Stimulated activated CD8-positive, alpha-beta memory T cell treated with anti-CD3 and anti-CD28 coated beads, Interleukin-15, amount 100 ng/mL, for 48 hours (primary cell): Measurements from ENCODE around the gene SUGP1.
"Not testable (repeated sequence)": the region's sequence is repeated elsewhere in the genome, so short reads cannot be mapped to it uniquely, and the experiment has no call there.

Experiments
- DNase-seq, 2 donors: peaks; one replicate each; pipeline ENCODE4 v3.0.0-alpha.2; 2020; ENCODE audit warnings: low read depth in 2 of 2

Gene SUGP1, protein sequence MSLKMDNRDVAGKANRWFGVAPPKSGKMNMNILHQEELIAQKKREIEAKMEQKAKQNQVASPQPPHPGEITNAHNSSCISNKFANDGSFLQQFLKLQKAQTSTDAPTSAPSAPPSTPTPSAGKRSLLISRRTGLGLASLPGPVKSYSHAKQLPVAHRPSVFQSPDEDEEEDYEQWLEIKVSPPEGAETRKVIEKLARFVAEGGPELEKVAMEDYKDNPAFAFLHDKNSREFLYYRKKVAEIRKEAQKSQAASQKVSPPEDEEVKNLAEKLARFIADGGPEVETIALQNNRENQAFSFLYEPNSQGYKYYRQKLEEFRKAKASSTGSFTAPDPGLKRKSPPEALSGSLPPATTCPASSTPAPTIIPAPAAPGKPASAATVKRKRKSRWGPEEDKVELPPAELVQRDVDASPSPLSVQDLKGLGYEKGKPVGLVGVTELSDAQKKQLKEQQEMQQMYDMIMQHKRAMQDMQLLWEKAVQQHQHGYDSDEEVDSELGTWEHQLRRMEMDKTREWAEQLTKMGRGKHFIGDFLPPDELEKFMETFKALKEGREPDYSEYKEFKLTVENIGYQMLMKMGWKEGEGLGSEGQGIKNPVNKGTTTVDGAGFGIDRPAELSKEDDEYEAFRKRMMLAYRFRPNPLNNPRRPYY

DNA sequence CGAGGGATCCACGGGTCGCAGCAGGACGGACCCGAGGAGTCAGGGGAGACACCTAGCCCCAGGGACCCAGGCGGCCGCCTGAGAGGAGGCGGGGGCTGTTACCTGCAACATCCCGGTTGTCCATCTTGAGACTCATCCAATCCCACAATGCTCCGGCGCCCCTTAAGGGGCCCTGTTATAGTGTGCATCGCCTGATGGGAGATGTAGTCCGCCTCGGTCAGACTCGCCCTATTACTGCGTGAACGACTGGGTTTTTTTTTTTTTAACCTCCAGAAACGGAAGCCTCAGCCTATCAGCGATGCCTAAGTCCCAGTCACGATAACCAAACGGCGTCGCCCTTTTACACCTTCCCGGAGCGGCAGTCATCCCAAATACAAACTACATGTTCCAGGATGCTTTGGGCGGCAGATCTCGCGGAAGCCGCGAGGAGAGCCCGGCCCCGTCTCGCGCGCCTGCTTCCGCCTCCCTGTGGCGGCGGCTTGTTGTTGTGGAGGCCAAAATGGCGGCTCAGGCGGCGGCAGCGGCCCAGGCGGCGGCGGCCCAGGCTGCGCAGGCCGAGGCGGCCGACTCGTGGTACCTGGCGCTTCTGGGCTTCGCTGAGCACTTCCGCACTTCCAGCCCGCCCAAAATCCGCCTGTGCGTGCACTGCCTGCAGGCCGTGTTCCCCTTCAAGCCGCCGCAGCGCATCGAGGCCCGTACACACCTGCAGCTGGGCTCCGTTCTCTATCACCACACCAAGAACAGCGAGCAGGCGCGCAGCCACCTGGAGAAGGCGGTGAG, at the start of gene SUGP1, which contains the start of gene MAU2:
Gene SUGP1, minus strand, starts transcription at position 149 of the 780 bp plus-strand sequence. Its CDS starts 13 bp downstream, at position 136.
Gene MAU2, plus strand, starts transcription at position 469 of the 780 bp plus-strand sequence. Its CDS starts 31 bp downstream, at position 500.
- DNase-seq, result peak; percentile 83 to 87

DNA sequence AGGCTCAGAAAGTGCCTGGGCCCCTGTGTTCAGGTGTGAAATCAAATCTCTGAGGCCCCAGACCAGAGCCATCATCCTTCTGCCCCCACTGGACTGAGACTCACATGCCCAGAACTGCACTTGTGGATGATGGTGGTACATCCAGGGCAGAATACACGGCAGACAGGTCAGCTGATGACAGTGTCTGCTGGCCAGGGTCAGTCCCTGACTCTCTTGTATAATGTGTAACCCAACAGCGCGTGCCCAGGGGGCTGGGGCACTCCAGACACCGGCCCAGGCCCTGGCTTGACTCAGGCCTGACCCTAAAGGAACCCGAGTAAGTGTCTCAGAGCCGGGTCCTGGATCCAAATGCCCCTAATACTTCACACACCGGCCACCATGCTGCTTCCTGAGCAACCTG, 47.8 kb upstream of the SUGP1 start:
- no peak for DNase-seq

DNA sequence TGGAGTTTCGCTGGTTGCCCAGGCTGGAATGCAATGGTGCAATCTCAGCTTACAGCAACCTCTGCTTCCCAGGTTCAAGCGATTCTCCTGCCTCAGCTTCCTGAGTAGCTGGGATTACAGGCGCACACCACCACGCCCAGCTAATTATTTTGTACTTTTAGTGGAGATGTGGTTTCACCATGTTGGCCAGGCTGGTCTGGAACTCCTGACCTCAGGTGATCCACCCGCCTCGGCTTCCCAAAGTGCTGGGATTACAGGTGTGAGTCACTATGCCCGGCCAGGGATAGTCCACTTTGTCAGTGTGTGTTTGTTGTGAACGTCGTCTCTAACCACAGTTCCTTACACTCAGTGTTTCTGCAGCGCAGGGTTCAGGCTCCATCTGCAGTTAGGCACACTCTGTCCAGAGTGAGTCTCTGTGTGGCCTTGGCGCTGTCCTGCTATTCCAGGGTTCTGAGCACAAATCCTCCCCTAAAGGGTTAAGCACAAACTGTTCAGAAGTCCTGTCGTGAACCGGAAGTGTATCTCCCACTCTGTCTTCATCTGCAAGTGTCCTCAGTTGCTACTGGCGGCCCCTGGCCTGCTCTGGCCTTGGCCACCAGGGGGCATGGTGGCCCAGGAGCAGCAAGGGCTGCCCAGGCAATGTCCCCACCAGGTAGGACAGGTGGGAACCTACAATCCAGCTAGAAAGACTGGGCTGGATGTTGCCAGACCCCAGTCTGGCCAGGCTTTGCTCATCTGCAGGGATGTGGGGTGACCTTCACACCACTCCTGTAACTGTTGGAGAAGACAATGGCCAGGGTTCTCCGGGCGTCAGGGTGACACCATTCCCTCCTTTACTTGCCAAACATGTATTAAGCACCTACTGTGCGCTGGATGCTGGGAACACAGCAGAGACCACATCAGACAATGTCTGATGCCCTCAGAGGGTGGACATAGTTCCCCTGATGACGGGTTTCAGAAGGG, 46.4 kb upstream of the SUGP1 start:
- DNase-seq, result peak; percentile 66 to 70

DNA sequence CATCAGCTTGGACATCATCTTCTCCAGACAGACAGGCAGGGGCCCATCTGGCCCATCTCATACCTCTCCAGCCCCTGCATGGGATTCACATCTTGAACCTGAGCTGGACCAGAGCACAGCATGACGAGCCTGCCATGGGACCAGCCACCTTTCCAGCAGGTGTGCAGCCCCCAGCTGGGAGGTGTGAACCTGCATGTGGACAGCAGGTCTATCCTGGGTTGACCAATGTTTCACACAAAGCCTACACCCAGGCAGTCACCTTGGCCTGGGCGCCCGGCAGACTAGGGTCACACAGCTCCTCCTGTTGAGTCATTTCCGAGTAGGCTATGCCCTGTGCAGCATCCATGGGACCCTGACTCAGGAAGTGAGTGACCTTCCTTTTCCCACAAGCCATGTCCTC, 41.8 kb upstream of the SUGP1 start:
- DNase-seq, result no peak

DNA sequence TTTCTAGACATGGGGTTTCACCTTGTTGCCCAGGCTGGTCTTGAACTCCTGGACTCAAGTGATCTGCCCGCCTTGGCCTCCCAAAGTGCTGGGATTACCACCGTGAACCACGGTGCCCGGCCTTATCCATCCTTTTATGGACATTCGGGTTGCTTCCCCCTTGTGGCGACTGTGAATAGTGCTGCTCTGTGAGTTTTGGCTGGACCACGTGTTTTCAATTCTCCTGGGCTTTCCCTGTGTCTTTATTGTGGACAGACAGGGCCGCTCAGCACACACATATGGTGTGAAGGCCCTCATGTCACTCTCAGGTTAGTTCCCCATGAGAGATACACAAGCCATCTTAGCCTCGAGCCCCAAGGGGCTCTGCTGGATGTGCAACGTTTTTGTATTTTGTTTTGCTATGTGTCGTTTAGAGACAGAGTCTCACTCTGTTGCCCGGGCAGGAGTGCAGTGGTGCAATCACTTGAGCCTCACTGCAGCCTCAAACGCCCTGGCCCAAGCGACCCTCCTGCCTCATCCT, 40.8 kb upstream of the SUGP1 start:
- peak; percentile 57 to 63 for DNase-seq

DNA sequence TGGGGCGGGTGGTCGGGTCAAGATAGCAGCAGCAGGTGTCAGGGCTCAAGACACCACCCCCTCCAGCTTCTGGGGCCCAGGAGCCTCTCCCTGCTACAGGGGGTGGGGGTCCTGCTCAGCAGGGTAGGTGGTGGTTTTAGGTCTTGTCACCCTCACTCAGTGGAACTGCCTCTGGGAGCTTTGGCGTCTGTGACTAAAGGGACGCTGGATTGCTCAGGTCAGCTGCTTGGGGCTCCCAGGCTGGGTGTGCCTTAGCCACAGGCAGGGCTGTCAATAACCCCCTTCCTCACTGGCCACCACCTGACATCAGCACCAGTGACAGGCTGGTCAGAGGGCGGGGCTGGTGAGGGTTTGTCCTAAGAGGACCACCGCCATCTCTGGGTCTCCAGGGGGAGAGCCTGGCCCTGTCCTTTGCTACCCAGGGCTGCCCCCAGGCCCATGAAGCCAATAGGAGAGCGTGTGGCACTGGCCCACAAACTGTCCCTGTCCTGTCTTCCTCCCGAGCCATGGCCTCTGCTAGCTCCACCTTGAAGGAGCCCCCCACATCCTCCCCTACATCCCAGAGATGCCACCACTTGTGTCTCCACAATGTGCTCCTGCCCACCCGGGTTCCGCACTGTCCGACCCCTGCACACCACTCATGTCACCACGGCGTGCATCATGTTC, 36.7 kb upstream of the SUGP1 start:
- DNase-seq, result no peak

DNA sequence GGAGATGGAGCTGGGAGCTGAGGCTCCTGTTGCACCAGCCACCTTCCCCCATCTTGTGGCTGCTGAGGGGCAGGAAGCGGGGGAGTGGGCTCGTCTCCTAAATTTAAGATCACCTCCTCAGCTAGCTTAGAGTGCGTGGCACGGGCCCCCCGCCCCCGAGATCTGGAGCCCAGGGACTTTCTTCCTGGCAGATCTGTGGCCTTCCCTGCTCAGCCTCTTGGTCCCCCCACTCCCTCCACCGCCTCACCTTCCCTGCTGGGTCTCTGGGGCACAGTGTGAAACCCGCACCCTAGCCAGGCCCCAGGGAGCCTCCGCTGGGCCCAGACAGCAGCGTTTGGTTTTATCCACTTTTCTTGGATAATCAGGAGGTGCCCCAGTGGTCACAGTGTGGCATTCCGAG, 36.2 kb upstream of the SUGP1 start:
- no peak for DNase-seq

DNA sequence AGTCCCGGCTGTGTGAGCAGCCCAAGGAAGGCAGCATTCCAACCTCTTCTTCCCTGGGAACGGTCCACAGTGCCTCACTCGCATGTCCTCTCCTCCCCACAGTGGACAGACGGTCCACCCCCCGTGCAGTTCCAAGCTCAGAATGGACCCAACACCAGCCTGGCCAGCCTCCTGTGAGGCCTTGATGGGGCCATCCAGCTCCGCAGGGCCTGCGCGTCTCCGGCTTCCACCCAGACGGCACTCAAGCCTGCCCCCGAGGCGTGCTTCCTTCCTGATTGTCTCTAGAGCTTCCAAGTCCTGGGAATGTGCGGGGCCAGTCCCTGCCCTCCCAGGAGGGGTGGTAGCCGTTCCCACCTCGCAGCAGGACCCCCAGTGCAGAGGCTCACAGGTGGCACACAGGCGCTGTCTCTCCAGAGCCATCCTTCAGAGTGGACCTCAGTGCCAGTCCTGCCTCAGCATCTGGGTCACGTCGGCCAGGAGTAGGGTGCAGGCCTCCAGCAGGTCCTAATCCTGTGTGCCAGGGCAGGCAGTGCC, 35.4 kb upstream of the SUGP1 start:
- DNase-seq, result no peak

DNA sequence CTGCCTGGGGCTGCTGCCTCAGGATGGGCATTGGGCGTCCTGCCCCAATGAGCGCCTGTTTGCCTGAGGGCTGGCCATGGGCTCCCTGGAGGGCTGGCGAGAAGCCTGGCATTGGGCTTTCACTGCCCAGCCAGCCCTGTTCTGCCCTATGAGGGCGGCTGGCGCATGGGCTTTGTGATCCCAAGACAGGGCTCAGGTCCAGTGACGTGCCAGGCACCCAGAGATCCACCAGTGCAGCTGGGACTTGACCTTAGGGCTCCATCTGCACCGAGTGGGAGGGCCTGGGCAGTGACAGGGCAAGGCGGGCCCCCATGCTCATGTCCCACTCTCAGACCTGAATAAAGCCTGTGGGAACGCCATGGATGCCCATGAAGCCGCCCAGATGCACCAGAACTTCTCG, 34.6 kb upstream of the SUGP1 start:
- DNase-seq, result no peak

DNA sequence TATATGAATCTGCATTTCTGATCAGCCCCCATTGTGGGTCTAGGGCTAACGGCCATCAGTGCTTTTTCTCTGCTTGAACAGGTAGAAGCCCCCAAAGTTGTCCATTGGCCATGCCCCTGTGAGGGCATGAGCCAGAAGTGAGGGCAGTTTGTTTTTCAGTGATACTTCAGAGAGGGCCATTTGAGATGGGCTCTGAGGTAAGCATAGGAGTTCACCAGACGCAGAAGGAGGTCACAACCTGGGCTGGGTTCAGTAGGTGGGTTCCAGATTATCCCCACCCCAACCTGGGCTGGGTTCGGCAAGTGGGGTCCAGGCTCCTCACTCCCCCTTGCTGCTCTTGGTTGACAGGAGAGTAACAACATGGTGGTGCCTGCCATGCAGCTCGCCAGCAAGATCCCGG, 33.7 kb upstream of the SUGP1 start:
- DNase-seq, result no peak

DNA sequence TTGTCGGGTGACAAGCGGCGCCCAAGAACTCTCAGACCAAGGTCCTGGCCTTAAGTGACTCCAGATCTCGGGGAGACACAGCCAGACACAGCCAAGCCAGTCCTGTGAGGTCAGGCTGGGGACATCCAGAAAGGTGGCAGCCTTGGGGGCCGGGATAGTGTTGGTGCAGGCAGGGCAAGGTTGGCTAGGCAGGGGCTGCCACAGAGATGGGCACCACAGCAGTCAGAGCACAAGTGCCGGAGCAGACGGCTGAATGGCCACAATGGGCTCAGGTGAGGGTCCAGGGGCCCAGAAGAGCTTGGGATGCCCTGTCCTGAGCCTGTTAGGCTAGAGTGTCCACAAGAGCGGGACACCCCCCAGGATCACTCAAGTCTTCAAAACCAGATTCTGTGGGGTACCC, 32.5 kb upstream of the SUGP1 start:
- no peak for DNase-seq

DNA sequence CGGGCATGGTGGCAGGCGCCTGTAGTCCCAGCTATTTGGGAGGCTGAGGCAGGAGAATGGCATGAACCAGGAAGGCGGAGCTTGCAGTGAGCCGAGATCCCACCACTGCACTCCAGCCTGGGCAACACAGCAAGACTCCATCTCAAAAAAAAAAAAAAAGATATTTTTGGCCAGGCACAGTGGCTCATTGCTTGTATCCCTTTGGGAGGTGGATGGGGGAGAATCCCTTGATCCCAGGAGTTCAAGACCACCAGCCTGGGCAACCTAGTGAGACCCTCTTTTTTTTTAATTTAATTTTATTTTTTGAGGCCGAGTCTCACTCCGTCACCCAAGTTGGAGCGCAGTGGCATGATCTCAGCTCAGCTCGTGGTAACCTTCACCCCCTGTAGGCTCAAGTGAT, 30.4 kb upstream of the SUGP1 start:
- not testable (repeated sequence) for DNase-seq

DNA sequence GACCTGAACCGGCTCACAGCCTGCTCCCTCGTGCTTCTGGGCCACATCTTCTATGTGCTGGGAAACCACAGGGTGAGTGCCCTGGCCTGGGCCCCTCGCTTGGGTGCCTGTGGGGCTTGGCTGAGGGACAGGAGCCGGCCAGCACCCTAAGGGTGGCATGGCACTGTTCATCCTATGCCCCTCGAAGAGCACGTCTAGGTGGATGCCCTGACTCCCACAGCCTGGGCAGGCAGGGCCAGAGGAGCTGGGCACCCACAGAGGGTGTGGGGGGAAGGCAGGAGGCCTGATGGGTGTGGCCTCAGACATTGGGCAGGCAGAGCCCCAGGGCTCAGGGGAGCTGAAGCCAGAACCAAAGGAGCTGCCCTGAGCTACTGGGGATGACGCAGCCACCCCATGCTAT, 29.1 kb upstream of the SUGP1 start:
- DNase-seq, result no peak

DNA sequence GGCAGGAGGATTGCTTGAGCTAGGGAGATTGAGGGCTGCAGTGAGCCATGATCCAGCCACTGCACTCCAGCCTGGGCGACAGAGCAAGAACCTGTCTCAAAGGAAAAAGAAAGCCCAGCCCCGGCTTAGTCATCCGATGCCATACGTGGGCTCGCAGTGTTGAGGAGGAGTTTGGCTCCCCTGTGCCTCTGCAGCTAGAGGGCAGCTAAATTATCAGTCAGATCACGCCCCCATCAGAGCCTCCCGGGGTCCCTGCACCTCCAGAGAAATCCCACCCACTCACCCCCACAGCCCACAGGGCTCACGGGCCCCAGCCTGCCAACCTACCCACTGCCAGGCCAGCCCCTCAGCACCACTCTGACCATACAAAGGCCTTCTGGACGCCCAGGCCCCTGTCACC, 28.0 kb upstream of the SUGP1 start:
- no peak for DNase-seq

DNA sequence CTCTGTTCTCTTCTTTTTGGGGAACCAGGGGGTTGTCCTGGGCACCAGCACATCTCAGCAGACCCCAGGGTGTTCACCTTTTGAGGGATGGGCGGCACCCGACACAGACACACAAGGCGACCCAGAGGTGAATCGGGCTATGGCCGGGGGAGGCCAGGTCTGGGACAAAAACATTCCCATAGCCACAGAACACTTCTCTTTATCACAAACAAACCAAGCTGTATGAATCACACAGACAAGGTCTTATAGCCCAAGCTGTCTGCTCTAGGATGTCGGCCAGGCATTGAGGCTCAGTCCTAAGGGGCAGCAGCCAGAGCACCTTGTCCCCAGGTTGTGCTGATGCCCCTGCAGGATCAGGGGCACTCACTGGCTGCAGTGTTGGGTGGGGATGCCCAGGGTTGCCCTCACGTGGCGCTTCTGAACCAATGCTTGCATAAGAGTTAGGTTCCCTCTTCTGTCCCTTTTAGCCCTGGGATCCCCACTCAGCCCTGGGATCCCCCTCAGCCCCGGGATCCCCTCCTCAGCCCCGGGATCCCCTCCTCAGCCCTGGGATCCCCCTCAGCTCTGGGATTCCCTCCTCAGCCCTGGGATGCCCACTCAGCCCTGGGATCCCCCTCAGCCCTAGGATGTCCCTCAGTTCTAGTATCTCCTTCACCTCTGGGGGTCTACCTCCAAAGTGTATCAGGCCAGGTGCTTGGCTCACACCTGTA, 27.2 kb upstream of the SUGP1 start:
- DNase-seq, result no peak

DNA sequence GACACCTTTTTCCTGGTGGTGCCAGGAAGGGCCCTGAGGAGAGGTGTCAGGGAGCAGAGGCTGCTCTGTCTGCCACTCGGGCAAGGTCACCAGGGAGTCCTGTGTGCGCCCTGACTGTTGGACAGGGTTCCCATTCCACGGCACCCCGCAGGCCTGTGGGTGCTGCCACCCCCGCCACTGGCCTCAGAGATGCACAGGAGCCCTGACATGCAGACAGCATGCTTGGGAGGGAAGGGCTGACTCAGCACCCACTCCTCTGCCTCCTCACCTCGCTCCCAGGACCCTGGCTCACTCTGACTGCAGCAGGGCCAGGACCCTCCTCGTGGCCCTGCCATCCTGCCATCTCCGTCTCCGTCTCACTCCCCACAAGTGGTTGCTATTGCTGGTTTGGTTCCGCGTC, 25.7 kb upstream of the SUGP1 start:
- no peak for DNase-seq

DNA sequence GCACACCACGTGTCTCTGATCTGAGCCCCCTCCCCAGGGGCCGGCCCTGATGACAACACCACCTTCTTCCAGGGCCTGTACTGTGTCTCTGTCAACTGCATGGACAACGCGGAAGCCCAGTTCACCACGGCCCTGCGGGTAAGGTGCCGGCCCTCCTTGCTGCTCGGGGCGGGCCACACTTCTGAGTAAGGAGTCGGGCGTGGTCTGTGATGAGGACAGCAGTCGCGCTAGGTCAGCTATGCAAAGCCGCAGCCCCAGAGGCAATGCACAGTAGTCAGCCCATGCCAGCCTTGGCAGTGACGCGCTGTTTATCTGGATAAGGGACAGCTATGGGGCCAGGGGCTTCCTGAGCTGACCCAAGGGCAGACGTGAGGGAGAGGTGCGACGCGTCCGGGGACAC, 24.9 kb upstream of the SUGP1 start:
- DNase-seq, result no peak

DNA sequence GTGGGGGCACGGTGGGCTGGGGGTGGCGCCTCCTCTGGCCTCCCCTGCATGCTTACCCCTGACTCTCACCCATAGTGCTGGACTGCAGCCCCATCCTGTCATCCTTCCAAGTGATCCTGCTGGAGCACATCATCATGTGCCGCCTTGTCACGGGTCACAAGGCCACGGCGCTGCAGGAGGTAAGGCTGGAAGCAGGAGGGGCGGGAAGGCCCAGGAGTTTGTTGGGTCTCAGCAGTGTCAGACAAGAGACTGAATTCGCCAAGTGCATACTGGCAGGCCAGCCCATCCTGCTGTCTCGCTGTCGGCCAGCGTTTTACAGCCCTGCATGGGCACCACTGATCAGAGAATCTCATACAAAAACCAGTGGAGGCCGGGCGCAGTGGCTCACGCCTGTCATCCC, 23.5 kb upstream of the SUGP1 start:
- DNase-seq, result no peak

DNA sequence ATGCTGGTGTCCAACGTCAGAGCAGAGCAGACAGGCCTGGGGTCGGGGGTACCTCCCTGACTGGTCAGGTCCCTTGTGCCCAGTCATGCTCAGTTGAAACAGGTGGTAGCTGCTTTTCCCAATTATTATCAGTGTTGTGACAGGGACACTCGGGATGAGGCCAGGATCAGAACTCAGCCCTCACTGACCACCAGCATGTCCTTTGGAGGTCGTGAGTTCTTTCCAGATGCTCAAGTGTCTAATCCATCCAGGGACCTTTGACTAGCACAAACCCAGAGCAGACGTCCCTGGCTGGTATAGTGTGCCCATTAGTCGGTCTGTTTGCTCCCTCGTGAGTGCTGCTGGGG, 22.7 kb upstream of the SUGP1 start:
- DNase-seq, result no peak
